GM18867 (cell line): ENCODE results near the gene CCL22.
"Not testable (repeated sequence)": the region's sequence is repeated elsewhere in the genome, so short reads cannot be mapped to it uniquely, and the experiment has no call there.

Experiments
- ATAC-seq: cut with Tn5 transposase; IDR thresholded peaks from one replicate; pipeline ENCODE4 v1.9.1; 2021; ENCODE audit warnings: mild to moderate bottlenecking, moderate library complexity; ENCODE audit not compliant: unreplicated experiment

CCL22 gene

GRCh38 chr16:57391300-57391699, 32.7 kb downstream of the CCL22 start:
- ATAC-seq: no peak

- ATAC-seq: no peak
These were observed 33.1 kb downstream of the CCL22 start for GRCh38 chr16:57391708-57392107.

- ATAC-seq: no peak
These were observed 34.1 kb downstream of the CCL22 start for GRCh38 chr16:57392694-57393093.

GRCh38 chr16:57394444-57394843, 35.9 kb downstream of the CCL22 start:
- no peak for ATAC-seq

GRCh38 chr16:57395026-57395425, 36.4 kb downstream of the CCL22 start:
- no peak for ATAC-seq

DNA sequence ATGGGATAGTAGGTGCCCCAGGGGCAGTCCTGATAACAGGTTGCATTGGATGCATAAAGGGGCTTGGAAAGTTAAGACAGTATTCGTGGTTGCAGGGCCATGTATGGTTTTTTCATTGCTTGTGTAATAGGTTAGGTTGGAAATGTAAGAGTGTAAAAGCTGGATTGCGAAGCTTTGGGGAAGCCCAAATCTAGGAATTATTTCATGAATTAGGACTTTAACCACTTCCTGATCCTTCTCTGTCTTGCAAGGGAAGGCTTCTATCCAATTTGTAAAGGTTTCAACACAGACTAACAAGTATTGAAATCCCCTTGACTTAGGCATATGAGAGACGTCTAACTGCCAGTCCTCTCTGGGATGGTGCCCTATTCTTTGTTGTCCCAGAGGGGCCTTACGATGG, 38.2 kb downstream of the CCL22 start:
- no peak for ATAC-seq

DNA sequence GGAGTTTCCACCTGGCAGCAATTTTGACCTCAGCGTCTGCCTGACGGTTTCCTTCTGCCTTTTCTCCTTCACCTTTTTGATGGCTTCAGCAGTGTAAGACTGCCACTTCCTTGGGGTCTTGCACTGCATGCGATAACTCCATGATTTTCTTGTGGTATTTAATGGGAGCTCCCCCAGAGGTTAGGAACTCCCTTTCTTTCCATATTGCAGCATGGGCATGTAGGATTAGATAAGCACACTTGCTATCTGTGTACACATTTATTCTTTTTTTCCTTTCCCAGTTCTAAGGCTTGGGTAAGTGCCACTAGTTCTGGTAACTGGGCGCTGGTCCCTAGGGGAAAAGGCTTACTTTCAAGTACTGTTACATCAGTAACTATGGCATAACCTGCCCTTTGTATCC, 38.9 kb downstream of the CCL22 start:
- ATAC-seq: not testable (repeated sequence)

DNA sequence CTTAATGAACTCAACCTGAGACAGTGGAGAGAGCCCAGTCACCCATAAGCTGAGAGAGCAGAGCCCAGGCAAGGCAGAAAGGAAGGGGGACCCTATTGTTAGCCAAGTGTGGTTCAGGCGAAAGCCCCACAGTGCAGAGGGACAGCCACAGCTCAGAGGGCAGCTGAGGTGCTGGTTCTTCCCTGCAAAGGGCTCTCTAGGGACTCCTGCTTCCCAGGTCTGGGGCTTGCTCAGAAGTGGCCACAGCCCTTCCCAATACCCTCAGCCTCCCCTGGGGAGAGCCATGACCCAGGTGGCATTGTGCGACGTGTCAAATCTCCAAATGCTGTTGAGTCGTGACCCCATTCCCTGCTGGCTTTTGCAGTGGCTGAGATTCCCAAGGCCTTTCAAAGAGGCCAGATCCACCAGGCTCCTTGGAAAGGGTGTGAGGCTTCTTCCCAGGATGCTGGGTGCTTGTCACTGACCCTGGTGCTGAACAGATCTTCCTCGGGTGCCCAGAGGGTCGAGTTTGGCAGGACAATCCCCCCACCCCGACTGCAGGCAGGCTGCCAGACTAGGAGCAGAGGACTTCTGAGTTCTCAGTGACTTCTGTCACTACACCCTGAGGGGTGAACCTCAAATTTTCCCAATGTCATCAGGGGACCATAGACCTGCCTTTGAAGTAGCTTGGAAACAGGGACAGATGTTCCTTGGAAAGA, 43.5 kb downstream of the CCL22 start:
- ATAC-seq: no peak

DNA sequence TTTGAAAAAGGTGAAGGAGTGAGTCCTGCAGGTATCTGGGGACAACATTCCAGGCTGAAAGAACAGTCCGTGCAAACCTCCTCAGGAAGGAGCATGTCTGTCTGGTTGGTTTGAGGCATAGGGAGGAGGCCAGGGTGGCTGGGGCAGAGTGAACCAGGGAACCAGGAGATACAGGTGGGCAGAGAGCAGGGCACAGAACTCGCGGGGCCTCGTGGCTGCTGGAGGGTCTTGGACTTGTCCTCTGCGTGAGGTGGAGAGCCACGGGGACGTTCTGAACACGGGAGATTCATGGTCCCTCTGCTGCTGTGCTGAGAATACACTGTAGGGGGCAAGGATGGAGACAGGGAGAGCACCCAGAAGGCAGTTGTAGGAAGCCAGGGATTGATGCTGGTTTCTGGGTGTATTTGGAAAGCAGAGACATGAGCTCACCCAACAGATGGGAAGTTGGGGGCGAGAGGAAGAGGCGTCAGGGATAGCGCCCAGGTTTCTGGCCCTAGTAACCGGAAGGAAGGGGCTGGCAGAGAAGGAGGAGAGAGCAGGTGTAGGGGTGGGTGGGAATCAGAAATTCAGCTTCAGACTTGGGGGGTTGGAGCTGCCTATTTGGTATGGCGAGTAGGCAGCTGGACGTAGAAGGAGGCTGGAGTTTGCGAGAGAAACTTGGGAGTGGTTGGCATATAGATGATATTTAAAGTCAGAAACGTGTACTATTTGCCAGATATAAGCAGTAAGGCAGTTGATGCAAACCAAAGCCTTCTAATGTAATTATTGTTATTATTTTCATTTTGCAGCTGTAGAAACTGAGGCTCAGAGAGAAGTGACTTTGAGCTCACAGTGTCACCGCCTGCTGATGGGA, 45.6 kb downstream of the CCL22 start, which contains the start of gene CCL17:
TSS of gene CCL17 (plus strand) at position 803 of the 853 bp plus-strand sequence. CDS start 9,166 bp downstream, outside the sequence.
- no peak for ATAC-seq

- no peak for ATAC-seq
These were observed 46.5 kb downstream of the CCL22 start for GRCh38 chr16:57405097-57405496.

DNA sequence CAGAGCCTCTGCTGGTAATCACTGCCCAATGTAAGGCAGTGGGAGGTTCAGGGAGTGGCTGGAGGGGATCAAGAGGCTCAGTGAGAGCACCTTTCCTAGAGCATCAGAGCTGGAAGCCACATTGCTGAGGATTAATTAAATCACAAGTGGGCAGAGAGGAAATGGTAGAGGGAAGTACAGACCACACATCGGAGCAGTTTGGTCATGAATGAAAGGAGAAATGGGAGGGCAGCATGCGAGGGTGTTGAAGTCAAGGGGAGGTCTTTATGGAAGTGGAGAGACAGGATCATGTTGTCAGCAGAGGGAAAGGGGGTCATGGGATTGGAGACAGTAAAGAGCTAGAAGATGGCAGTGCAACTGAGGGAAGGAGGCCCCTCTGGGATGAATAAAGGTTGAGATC, 48.3 kb downstream of the CCL22 start:
- no peak for ATAC-seq

- ATAC-seq: no peak
These were observed 49.2 kb downstream of the CCL22 start for GRCh38 chr16:57407521-57408353.

- ATAC-seq: no peak
These were observed 50.5 kb downstream of the CCL22 start for GRCh38 chr16:57409065-57409464.

DNA sequence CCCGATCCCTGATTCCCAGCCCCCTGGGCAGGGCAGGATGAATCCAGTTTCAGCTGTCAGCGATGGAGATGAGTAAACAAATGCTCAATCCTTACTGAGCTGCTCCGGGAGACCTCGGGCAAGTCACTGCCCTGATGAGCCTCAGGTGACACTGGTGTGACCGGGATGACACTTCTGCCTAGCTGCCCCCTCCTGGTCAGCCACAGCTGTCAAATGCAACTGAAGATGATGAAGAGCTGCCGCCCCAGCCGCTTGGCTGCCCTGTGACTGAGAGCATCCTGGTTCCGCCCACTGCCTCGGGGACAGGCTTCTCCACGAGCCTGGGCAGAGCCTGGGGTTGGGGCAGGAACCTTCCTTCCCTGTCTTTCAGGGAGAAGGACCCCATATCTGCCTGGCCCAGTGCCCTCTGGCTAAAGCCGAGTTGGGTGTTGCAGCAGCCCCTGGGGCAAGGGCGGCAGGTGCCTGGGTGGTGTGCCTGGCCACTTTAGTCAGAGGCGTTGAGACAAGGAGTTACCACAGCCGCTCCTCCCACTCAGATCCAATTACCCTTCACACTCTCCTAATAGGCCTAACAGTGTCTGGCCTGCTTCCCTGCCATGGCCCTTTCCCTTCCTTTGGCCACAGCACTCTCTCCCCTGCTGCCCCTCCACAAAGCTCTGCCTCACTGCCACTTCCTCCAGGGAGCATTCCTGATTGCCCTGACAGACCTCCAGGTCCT, 51.4 kb downstream of the CCL22 start:
- ATAC-seq: no peak

- ATAC-seq: no peak
These were observed 52.9 kb downstream of the CCL22 start for GRCh38 chr16:57411362-57411976.

GRCh38 chr16:57412584-57412983, 54.0 kb downstream of the CCL22 start:
- ATAC-seq: no peak

- peak; percentile 54 for ATAC-seq
These were observed 54.7 kb downstream of the CCL22 start for GRCh38 chr16:57413301-57413730.

- ATAC-seq: peak; percentile 4
These were observed 55.1 kb downstream of the CCL22 start for GRCh38 chr16:57413733-57414132.
